GM19468 (cell line): Measurements from ENCODE around the gene KLHL36.

Experiments used
- ATAC-seq: cut with Tn5 transposase; IDR thresholded peaks from one replicate; pipeline ENCODE4 v1.9.1; 2021; ENCODE audit warnings: mild to moderate bottlenecking, moderate library complexity, moderate number of reproducible peaks; ENCODE audit not compliant: unreplicated experiment; ENCODE audit errors: extremely low read depth

The KLHL36 gene

DNA sequence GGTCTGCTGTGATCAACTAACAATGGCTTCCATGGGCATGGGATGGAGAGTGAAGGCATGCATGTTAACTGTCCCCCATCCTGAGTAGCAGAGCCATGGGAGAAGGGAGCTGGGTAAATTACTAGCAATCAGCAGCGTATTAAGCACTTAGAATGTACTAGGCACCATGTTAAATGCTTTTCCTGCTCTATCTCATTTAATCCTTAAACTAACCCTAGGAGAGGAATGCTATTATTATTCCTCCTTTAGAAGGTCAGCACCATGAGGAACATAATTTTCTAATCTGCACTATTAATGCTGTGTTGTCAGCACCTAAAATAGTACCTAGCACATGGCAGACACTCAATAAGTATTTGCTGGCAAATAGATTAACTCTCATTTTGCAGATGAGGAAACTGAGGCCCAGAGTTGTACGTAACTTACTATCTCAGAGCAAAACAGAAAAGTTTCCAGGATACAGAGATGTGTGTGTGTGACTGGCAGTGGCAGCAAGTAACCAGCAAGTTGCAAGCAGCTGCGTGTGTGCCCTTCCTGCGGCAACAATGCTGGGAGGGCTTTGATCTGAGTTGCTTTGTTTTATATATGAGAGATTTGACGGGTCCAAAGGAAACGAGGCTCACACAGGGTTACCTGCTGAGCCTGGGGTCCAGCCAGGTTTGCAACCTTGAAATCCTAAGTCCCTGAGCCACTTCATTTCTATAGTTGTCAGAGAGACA, 6.5 kb upstream of the KLHL36 start:
- no peak for ATAC-seq

DNA sequence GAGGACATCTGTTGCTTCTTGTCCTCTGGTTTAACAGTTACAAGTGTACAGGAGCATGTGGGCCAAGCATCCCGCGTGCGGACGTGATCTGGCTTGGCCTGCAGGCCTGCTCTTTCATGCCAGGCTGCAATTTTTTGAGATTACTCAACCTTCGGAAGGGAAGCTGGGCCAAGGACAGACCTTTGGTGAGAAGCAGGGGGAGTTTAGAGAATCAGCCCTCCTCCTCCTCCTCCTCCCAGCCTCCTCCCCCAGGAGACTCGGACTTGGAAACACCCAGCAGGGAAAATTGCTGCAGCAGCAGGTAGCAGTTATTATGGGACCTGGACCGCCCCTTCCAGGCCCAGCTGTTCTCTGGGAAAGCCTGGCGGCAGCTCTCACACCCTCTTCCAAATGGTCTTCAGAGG, 5.1 kb upstream of the KLHL36 start:
- no peak for ATAC-seq

DNA sequence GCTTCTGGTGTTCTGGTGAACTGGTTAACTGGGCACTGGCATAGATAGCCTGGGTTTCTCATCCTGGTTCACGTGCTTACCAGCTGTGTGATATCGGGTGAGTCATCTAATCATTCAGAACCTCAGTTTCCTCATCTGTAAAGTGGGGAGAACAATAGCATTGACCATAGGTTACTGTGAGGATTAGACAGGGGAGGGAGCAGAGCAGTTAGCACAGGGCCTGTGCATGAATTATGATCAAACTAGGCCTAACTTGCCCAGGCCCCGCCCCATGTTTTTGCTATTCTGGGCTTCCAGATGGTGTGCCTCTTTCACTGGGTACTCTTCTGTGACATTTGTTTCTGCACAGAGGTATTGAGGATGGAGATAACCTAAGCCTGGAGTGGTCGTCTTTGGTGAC, 4.6 kb upstream of the KLHL36 start:
- no peak for ATAC-seq

DNA sequence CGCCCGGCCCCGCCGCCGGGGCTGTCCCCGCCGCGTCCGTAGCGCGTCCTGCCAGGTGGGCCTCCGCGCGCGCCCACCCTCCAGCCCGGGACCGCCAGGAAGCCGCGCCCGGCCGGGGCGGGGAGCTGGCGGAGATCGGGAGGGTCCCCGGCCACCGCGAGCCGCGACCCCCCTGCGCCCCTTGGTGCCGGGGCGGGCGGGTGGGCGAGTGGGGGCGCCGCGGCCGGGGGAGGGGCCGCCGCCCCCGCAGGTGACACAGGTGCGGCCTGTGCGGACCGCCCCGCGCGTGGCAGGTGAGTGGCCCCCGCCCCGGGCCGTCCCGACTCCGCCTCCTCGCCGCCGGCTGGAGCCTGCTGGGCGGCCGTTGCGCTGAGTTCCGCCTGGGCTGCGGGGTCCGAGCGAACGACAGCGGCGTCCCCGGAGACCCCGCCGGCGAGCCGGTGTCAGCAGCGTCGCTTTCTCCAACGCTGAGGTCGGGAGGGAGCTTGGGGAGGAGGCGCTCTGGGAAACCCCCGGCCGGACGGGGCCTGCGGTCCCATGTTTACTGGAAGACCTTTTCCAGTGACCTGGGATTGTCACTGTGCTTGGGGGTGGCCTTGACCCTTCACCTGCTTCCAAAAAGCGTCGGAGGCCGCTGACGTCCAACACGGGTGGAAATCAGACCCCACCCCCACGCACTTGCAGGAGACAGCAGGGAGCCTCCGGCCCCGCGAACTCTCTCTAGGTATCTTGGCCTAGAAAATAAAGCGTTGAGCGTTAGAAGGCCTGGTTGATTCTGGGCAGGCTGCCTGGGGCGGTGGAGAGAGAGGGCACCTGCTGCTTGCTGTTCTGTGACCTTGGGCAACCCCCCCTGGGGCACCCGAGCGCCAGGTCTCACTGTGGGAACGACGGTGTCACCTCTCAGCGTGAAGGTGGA, 542 bp downstream of the KLHL36 start:
- peak; percentile 17 for ATAC-seq

DNA sequence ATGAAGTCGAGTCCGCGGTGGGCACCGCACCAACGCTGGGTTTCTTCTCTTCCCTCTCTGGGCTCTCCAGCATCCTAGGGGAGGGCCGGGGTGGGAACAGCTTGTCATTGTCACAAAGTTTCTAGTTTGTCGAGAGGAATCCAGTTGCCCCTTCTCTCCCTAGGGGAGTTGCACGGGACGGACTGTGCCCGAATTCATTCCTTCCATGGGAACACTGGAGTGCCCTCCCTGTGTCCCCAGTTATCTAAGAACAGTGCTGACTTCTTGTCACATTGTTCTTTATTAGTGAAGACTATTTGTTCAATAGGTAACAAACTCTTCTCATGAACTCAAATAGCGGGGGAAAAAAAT, 1.2 kb downstream of the KLHL36 start:
- ATAC-seq: no peak

DNA sequence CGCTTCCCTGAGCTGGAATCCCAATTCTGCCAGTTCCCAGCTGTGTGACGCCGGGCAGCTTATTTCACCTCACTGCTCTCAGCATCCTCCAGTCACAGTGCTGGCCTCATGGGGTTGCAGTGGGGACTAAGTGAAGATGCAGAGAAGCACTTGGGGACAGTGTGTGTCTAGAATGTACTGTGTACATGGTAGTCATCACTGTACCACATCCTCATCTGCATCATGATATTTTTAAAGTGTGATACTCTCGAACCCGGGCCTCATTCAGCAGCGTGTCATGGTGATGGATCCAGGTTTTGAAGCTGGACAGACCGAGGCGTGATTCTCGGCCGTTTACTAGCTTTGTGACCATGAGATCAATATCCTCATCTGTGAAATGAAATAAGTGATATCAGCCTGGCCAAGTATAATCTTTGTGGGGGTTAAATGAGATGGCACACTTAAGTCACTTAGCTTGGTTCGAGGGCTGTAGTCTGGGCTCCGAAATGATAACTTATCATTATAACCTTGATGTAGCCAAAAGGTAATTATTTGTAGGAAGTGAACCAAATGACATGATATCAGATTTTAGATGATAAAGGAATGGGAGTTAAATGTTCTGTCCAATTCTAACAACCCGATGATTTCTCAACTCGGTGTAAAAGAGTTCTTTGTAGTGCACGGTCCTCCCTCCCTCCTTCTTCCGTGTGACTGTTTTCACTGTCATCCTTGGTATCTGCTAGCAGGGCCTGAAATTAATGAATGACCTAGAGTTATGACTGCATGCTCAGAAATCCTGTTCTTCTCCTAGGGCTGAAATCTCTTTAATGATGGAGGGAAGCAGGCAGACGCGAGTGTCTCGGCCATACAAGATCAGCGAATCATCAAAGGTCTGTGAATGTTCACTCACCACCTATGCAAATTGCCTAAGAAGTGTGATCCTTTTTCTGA, 2.0 kb downstream of the KLHL36 start:
- ATAC-seq: no peak

DNA sequence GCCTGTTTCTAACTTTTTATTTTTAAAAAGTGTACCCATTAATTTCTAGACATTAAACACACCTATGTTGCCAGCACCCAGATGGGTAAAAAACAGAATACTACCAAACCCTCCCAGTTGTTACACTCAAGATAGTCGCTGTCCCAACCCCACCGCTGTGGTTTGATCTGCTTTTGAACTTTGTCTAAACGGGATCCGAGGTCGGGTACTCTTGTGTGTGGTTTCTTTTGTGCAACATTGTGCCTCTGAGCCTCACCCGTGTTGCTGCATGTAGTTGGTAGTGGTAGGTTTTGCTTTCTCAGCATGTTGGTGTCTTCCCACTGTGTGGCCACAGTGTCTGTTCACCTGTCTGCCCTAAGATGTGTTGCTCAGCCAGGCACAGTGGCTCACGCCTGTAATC, 4.3 kb downstream of the KLHL36 start:
- ATAC-seq: no peak

DNA sequence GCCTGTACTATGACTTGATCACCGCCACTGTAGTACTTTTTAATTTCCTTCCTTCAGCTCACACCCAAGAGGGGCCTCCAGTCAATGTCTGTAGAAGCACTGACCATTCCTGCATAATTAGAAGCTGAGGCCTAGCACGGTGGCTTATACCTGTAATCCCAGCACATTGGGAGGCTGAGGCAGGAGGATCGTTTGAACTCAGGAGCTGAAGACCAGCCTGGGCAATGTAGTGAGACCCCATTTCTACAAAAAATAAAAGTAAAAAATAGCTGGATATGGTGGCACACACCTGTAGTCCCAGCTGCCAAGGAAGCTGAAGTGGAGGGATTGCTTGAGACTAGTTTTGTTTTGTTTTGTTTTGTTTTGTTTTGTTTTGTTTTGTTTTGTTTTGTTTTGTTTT, 5.9 kb downstream of the KLHL36 start:
- ATAC-seq: no peak

DNA sequence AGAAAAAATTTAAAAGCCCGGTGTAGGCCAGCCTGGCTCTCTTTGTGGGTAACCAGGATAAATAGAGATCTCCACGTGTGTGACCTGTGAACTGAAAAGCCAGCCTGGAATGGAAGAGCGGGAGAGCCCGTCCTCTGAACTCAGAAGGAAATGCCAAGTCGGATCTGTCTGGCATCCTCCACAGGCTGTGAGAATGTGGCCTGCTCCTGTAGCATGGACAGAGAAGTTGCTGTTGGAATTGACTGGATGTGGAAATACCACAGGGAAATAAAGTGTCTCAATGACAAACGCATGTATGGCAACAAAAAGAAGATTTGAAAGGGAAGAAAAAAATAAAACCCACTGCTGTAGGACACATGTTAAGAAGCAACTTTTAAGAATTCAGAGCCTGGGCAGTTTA, 6.7 kb downstream of the KLHL36 start:
- no peak for ATAC-seq

DNA sequence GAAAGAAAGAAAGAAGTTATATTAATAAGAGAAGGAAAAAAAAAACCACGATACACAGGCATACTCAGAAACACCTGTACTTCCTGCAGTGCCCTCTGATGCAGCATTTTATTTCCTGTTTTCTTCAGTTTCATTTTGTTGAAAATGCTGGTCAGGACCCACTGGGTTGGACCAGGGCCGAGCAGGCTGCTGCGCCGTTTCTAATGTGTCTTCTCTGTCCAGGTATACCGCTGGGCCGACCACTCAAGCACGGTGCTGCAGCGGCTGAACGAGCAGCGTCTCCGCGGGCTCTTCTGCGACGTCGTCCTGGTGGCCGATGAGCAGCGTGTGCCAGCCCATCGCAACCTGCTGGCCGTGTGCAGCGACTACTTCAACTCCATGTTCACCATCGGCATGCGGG, 8.3 kb downstream of the KLHL36 start:
- ATAC-seq: no peak

DNA sequence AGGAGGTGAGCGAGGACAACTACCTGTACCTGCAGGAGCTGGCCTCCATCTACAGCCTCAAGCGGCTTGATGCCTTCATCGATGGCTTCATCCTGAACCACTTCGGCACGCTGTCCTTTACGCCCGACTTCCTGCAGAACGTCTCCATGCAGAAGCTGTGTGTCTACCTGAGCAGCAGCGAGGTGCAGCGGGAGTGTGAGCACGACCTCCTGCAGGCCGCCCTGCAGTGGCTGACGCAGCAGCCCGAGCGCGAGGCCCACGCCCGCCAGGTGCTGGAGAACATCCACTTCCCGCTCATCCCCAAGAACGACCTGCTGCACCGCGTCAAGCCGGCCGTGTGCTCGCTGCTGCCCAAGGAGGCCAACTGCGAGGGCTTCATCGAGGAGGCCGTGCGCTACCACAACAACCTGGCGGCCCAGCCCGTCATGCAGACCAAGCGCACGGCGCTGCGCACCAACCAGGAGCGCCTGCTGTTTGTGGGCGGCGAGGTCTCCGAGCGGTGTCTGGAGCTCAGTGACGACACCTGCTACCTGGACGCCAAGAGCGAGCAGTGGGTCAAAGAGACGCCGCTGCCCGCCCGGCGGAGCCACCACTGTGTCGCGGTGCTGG, 9.0 kb downstream of the KLHL36 start:
- no peak for ATAC-seq

DNA sequence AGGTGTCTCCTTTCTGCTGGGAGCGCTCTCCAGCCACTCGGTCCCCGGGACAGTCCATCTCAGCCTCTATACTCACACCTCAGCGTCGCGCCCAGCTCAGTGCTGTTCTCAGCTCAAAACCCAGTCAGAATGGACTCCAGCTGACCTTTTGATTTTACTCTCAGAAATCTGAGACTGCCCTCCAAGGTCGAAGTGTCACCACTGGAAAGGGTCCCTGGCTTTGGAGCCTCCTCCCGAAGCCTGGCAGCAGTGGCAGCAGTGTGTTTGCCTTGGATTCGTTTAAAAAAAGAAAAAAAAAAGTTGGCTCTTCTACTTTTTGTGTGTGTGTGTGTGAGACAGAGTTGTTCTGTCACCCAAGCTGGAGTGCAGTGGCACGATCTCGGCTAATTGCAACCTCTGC, 10.4 kb downstream of the KLHL36 start:
- no peak for ATAC-seq

DNA sequence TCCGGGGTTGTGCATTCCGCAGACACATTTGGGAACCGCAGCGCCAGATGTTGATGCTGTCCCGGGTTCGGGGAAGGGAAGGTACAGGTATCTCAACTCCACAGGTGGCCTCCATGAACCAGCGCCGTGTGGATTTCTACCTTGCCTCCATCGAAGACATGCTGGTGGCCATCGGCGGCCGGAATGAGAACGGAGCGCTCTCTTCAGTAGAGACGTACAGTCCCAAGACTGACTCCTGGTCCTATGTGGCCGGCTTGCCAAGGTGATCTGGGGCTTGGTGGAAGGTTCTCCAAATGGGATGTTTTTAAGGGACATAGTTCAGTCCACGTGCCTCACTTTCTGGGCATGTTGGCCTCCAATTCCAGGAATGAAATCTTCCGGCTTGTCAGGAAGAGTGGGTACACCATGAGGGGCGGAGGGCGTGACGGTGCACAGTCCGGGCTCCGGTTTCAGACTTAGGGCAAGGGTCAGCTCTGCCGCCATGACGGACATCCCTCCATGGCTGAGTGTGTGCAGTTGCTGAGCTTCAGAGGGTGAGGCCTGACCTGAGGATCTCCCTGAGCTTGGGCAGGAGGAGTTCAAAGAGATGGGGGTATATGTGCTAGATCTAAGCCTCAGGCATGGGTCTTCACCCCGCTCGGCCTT, 11.5 kb downstream of the KLHL36 start:
- ATAC-seq: no peak

DNA sequence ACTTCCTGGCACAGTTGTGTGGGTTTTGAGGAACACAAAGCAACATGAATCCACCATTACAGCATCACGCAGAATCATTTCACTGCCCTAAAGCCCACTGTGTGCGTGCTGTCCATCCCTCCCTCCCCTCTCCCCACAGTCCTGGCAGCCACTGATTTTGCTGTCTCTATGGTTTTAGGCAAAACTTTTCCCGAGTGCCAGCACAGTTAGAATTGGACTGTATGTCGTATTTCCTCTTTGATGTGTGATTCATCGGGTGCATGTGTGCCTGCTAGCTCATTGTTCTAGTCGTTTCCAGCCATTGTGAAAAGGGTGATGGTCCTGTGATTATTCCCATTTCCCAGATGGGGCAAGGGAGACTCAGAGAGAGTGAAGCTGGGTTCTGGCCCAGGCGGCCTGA, 12.7 kb downstream of the KLHL36 start:
- no peak for ATAC-seq

DNA sequence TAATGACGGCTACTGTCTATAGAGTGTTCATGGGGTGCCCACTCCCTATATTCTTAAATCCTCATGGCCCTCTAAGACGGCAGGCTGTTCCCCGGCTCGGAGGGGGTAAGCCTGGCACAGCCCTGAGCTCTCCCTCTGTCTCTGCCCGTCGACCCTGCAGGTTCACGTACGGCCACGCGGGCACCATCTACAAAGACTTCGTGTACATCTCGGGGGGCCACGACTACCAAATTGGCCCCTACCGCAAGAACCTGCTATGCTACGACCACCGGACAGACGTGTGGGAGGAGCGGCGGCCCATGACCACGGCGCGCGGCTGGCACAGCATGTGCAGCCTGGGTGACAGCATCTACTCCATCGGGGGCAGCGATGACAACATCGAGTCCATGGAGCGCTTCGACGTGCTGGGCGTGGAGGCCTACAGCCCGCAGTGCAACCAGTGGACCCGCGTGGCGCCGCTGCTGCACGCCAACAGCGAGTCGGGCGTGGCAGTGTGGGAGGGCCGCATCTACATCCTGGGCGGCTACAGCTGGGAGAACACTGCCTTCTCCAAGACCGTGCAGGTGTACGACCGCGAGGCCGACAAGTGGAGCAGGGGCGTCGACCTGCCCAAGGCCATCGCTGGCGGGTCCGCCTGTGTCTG, 13.2 kb downstream of the KLHL36 start:
- no peak for ATAC-seq

DNA sequence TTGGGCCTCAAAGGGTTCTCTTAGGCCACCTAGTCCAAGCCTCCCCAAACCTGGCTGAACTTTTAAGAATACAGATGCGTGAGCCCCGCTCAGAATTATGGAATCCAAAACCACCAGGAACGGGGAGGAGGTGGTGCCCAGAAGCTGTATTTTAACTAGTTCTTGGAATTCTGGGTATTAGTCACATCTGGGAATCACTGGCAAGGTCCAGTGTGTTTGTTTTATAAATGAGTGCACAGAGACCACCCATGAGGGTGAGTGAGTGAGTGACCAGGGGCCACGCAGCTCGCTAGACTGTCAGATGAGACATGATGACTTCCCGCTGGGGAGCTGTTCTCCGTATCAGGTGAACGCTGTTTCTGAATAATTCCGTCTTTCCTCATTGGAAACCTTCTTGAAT, 14.2 kb downstream of the KLHL36 start:
- no peak for ATAC-seq

DNA sequence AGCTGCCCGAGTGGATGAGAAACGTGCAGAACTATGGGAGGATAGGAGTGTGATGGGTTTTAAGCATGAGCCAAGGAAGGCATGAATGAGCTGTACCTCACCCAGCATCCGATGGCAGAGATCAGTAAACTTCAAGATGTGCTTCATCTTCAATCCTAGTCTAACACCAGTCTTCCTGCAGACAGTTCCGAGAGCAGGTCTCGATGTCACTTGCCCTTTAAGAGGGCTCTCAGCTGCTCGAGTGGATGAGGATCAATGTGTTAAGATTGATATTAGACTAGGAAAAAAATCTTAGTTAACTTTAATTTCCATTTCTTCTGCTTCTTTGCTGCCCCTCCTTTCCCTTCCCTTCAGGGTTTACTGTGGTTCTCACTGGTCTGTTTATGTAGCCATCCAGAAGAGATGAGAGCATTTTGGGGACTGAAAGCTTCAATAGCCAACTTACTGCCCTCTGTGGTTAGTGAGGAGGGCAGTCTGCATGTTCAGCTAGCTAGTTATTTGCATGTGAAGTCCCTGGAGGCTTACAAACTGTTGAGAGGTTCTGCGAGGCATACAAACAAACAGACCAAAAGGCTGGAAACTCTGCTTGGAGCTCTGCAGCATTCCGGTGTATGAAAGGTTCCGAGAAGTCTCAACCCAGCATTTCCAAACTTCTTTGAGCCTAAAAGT, 15.3 kb downstream of the KLHL36 start:
- peak; percentile 59 for ATAC-seq

DNA sequence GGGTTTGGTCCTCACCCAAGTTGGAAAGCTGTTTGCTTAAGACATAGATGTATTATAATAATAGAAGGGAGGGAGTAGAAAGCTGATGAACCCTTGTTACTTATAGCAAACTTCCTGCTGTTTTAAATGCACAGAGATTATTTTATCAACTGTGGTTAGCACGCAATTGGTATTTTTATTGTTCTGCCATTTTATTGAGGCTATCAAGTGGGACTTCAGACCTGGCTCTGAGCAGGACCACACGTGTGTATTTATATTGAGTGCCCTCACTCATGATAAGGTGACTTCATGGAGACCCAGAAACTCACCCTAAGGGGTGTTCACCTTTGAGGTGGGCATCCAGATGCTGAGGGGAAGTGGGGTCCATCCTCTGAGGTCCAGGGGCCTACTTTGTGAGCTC, 17.0 kb downstream of the KLHL36 start:
- no peak for ATAC-seq

DNA sequence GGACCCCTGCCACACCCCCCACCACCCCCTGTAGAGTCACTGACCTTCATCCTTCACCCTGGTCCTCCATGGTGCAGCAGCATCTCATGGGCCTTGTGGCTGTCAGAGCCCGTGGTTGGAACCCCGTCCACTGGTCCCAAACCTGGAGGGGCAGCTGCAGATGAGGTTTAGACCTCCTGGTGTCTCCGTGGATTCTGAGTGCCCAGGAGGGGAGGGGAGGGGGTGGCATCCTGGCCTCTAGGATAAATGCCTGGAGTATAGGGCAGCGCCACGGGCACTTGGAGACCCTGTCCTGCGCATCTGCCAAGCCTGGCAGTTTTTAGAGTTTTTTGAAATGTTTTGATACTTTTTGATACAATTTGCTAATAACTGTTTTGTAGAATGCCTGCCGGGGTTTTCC, 17.5 kb downstream of the KLHL36 start:
- no peak for ATAC-seq
